Measurements from ENCODE around the gene GPC4. TPM values are rescaled to one million over a fixed set of nuclear protein-coding genes. Genes with fewer than 3 reads are reported as not detected.

The GPC4 gene
- total RNA-seq, 1 donor = 8.3 TPM

GRCh38 chrX:133305348-133305747, 109.9 kb downstream of the GPC4 start:
- no peaks in the 10 kb centered on the region for H3K79me2 ChIP-seq (ENCODE audit: insufficient read depth, low read length)
- no peak for TF ChIP-seq CTCF (IDR thresholded peaks at IDR 0.05; ENCODE audit: extremely low read depth, low read depth, low read length)
- no peak overlapping the region for H2AFZ ChIP-seq (ENCODE audit: low read length)
- H3K27ac ChIP-seq (ENCODE audit: low read depth, low read length) = no peak overlapping the region
- H3K4me1 ChIP-seq (ENCODE audit: insufficient read depth, low read length) = no peaks in the 10 kb centered on the region
- no peaks in the 10 kb centered on the region for H4K20me1 ChIP-seq (ENCODE audit: insufficient read depth, low read length)
- no peak overlapping the region for H3K4me3 ChIP-seq (ENCODE audit: insufficient read depth, low read length)
- DNase-seq (ENCODE audit: insufficient read length, low spot score, missing footprints) = no peak
- peaks cover 17% of the 10 kb centered on the region for H3K27me3 ChIP-seq (ENCODE audit: insufficient read depth, low read length)
- H3K9me3 ChIP-seq (ENCODE audit: low read depth, low read length) = no peaks in the 10 kb centered on the region
- H3K36me3 ChIP-seq (ENCODE audit: insufficient read depth, low read length) = no peaks in the 10 kb centered on the region
- no peak overlapping the region for H3K4me2 ChIP-seq (ENCODE audit: insufficient read depth, low read length)

- DNase-seq (ENCODE audit: insufficient read length, low spot score, missing footprints) = no peak
- H3K27me3 ChIP-seq (ENCODE audit: insufficient read depth, low read length) = peaks cover 16% of the 10 kb centered on the region
Observed at GRCh38 chrX:133302775-133303445, 112.4 kb downstream of the GPC4 start.

GRCh38 chrX:133300591-133300990, 114.7 kb downstream of the GPC4 start:
- no peak overlapping the region for H2AFZ ChIP-seq (ENCODE audit: low read length)
- H3K27me3 ChIP-seq (ENCODE audit: insufficient read depth, low read length) = peaks cover 12% of the 10 kb centered on the region

More at GRCh38 chrX:133302775-133303445, 112.4 kb downstream of the GPC4 start:
- H3K4me1 ChIP-seq (ENCODE audit: insufficient read depth, low read length) = no peaks in the 10 kb centered on the region
- no peak for TF ChIP-seq CTCF (IDR thresholded peaks at IDR 0.05; ENCODE audit: extremely low read depth, low read depth, low read length)
- H4K20me1 ChIP-seq (ENCODE audit: insufficient read depth, low read length) = no peaks in the 10 kb centered on the region
- H3K79me2 ChIP-seq (ENCODE audit: insufficient read depth, low read length) = no peaks in the 10 kb centered on the region
- H3K4me3 ChIP-seq (ENCODE audit: insufficient read depth, low read length) = no peak overlapping the region
- H3K27ac ChIP-seq (ENCODE audit: low read depth, low read length) = no peak overlapping the region
- no peaks in the 10 kb centered on the region for H3K9me3 ChIP-seq (ENCODE audit: low read depth, low read length)
- H3K36me3 ChIP-seq (ENCODE audit: insufficient read depth, low read length) = no peaks in the 10 kb centered on the region
- H3K4me2 ChIP-seq (ENCODE audit: insufficient read depth, low read length) = no peak overlapping the region
- H2AFZ ChIP-seq (ENCODE audit: low read length) = no peak overlapping the region

More at GRCh38 chrX:133300591-133300990, 114.7 kb downstream of the GPC4 start:
- no peak overlapping the region for H3K27ac ChIP-seq (ENCODE audit: low read depth, low read length)
- H3K4me3 ChIP-seq (ENCODE audit: insufficient read depth, low read length) = no peak overlapping the region
- H3K9me3 ChIP-seq (ENCODE audit: low read depth, low read length) = no peaks in the 10 kb centered on the region
- no peaks in the 10 kb centered on the region for H4K20me1 ChIP-seq (ENCODE audit: insufficient read depth, low read length)
- TF ChIP-seq CTCF (IDR thresholded peaks at IDR 0.05; ENCODE audit: extremely low read depth, low read depth, low read length) = no peak
- H3K4me2 ChIP-seq (ENCODE audit: insufficient read depth, low read length) = no peak overlapping the region
- no peak for DNase-seq (ENCODE audit: insufficient read length, low spot score, missing footprints)
- no peaks in the 10 kb centered on the region for H3K79me2 ChIP-seq (ENCODE audit: insufficient read depth, low read length)
- peaks cover 5% of the 10 kb centered on the region for H3K4me1 ChIP-seq (ENCODE audit: insufficient read depth, low read length)
- H3K36me3 ChIP-seq (ENCODE audit: insufficient read depth, low read length) = no peaks in the 10 kb centered on the region
